GM12892 (cell line): ENCODE measurements around the gene RPL13.

Source experiments
- POLR2A ChIP-seq: IDR thresholded peaks from 2 replicates; pipeline ENCODE4 v1.6.1; 2011; ENCODE audit warnings: low read depth, low read length, control low read depth
- POLR2AphosphoS5 ChIP-seq: IDR thresholded peaks from 2 replicates; pipeline ENCODE4 v1.6.1; 2011; ENCODE audit warnings: low read depth, low read length, control low read depth
- TAF1 ChIP-seq: IDR thresholded peaks from 2 replicates; pipeline ENCODE4 v1.6.1; 2011; ENCODE audit warnings: low read depth, mild to moderate bottlenecking, control low read depth, low read length, borderline replicate concordance

GRCh38 chr16:89541792-89542191 is 18.7 kb upstream of the RPL13 start:
- TF ChIP-seq POLR2A (no peak), POLR2AphosphoS5 (no peak), TAF1 (no peak)
